ENCODE results near the gene TAMALIN. TPM values are rescaled to one million over a fixed set of nuclear protein-coding genes. Genes with fewer than 3 reads are reported as not detected.

The TAMALIN gene
- total RNA-seq, 2 experiments from 2014 or later, result 1.8 to 2.2 TPM

GRCh38 chr12:52036587-52037171, 29.9 kb downstream of the TAMALIN start:
- ATAC-seq (peak; percentile 56), DNase-seq (peak; percentile 82)
- Mint-ChIP-seq H3K27ac (no peak overlapping the region), H3K9me3 (ENCODE audit: low read depth) (no peaks in the 10 kb centered on the region), H3K27me3 (peaks cover 20% of the 10 kb centered on the region), H3K4me1 (peaks cover 31% of the 10 kb centered on the region), H3K4me3 (peak overlapping the region; percentile 55), H3K36me3 (no peaks in the 10 kb centered on the region)
- CTCF ChIA-PET, result interaction anchor here (0.8 to 11.9 kb wide), 5 partner anchors 13 to 48 kb away, joined by 3 to 182 read pairs (median 3); partner anchors contain the start of genes ATG101 and NR4A1

GRCh38 chr12:52037248-52037861, 30.6 kb downstream of the TAMALIN start:
- Mint-ChIP-seq H3K27me3 (peaks cover 20% of the 10 kb centered on the region), H3K4me1 (peaks cover 37% of the 10 kb centered on the region), H3K9me3 (ENCODE audit: low read depth) (no peaks in the 10 kb centered on the region), H3K36me3 (no peaks in the 10 kb centered on the region), H3K27ac (no peak overlapping the region), H3K4me3 (peak overlapping the region; percentile 42)
- CTCF ChIA-PET, result interaction anchor here (0.8 to 11.9 kb wide), 6 partner anchors 13 to 47 kb away, joined by 3 to 182 read pairs (median 4); partner anchors contain the start of genes ATG101 and NR4A1
- ATAC-seq (no peak), DNase-seq (no peak)

- no peaks in the 10 kb centered on the region for H3K36me3 Mint-ChIP-seq
- peaks cover 33% of the 10 kb centered on the region for H3K4me1 Mint-ChIP-seq
- no peak overlapping the region for H3K27ac Mint-ChIP-seq
- CTCF ChIA-PET, result interaction anchor here (0.9 to 11.9 kb wide), 6 partner anchors 13 to 46 kb away, joined by 3 to 182 read pairs (median 6); partner anchors contain the start of genes ATG101 and NR4A1
- DNase-seq, result no peak
- ATAC-seq, result no peak
- H3K9me3 Mint-ChIP-seq (ENCODE audit: low read depth), result no peaks in the 10 kb centered on the region
- H3K4me3 Mint-ChIP-seq, result peak overlapping the region; percentile 59
- H3K27me3 Mint-ChIP-seq, result peaks cover 20% of the 10 kb centered on the region
Measured at GRCh38 chr12:52038447-52038846, 31.7 kb downstream of the TAMALIN start.

- H3K9me3 Mint-ChIP-seq (ENCODE audit: low read depth), result no peaks in the 10 kb centered on the region
- ATAC-seq (no peak), DNase-seq (no peak)
- peaks cover 32% of the 10 kb centered on the region for H3K4me1 Mint-ChIP-seq
- peaks cover 8% of the 10 kb centered on the region for H3K27me3 Mint-ChIP-seq
- CTCF ChIA-PET, result interaction anchor here (1.4 to 11.9 kb wide), 3 partner anchors 10 to 42 kb away, joined by 3 to 182 read pairs (median 4); partner anchors contain the start of gene NR4A1
- no peak overlapping the region for H3K27ac Mint-ChIP-seq
- H3K36me3 Mint-ChIP-seq, result no peaks in the 10 kb centered on the region
- H3K4me3 Mint-ChIP-seq, result no peak overlapping the region
Measured at GRCh38 chr12:52041035-52041434, 34.3 kb downstream of the TAMALIN start.

- peak overlapping the region; percentile 45 for H3K27ac Mint-ChIP-seq
- H3K27me3 Mint-ChIP-seq, result peaks cover 4% of the 10 kb centered on the region
- H3K4me1 Mint-ChIP-seq, result peaks cover 33% of the 10 kb centered on the region
- DNase-seq (peak; percentile 67), ATAC-seq (peak; percentile 18)
- no peaks in the 10 kb centered on the region for H3K9me3 Mint-ChIP-seq (ENCODE audit: low read depth)
- H3K4me3 Mint-ChIP-seq, result no peak overlapping the region
- CTCF ChIA-PET, result interaction anchor here (1.4 to 11.9 kb wide), 3 partner anchors 9 to 41 kb away, joined by 3 to 182 read pairs (median 4); partner anchors contain the start of gene NR4A1
- H3K36me3 Mint-ChIP-seq, result no peaks in the 10 kb centered on the region
Measured at GRCh38 chr12:52041695-52042123, 35.0 kb downstream of the TAMALIN start.

GRCh38 chr12:52042706-52043385, 36.1 kb downstream of the TAMALIN start:
- Mint-ChIP-seq H3K27me3 (peaks cover 4% of the 10 kb centered on the region), H3K4me3 (no peak overlapping the region), H3K4me1 (peaks cover 33% of the 10 kb centered on the region), H3K27ac (no peak overlapping the region), H3K9me3 (ENCODE audit: low read depth) (no peaks in the 10 kb centered on the region), H3K36me3 (no peaks in the 10 kb centered on the region)
- no peak for DNase-seq
- ATAC-seq, result no peak
- CTCF ChIA-PET, result interaction anchor here (7.2 kb wide), 1 partner anchor 19 kb away, joined by 80 read pairs; no protein-coding TSS in a partner anchor

GRCh38 chr12:52043386-52044212, 36.9 kb downstream of the TAMALIN start:
- Mint-ChIP-seq H3K36me3 (no peaks in the 10 kb centered on the region), H3K4me1 (peaks cover 28% of the 10 kb centered on the region), H3K9me3 (ENCODE audit: low read depth) (no peaks in the 10 kb centered on the region), H3K4me3 (no peak overlapping the region), H3K27me3 (no peaks in the 10 kb centered on the region), H3K27ac (no peak overlapping the region)
- CTCF ChIA-PET, result interaction anchor here (0.6 to 7.2 kb wide), 3 partner anchors 18 to 25 kb away, joined by 3 to 80 read pairs (median 4); no protein-coding TSS in a partner anchor
- ATAC-seq, result no peak
- DNase-seq, result no peak

- no peak overlapping the region for H3K4me3 Mint-ChIP-seq
- H3K27ac Mint-ChIP-seq, result no peak overlapping the region
- CTCF ChIA-PET, result interaction anchor here (0.6 to 7.2 kb wide), 2 partner anchors 20 to 24 kb away, joined by 4 to 80 read pairs; no protein-coding TSS in a partner anchor
- ATAC-seq, result no peak
- no peak for DNase-seq
- H3K4me1 Mint-ChIP-seq, result peaks cover 31% of the 10 kb centered on the region
- H3K36me3 Mint-ChIP-seq, result peaks cover 2% of the 10 kb centered on the region
- no peaks in the 10 kb centered on the region for H3K9me3 Mint-ChIP-seq (ENCODE audit: low read depth)
- peaks cover 3% of the 10 kb centered on the region for H3K27me3 Mint-ChIP-seq
Measured at GRCh38 chr12:52044292-52044983, 37.7 kb downstream of the TAMALIN start.

GRCh38 chr12:52045794-52046199, 39.1 kb downstream of the TAMALIN start:
- Mint-ChIP-seq H3K9me3 (ENCODE audit: low read depth) (no peaks in the 10 kb centered on the region), H3K4me1 (peaks cover 42% of the 10 kb centered on the region), H3K4me3 (no peak overlapping the region), H3K36me3 (peaks cover 2% of the 10 kb centered on the region), H3K27me3 (peaks cover 6% of the 10 kb centered on the region), H3K27ac (peak overlapping the region; percentile 14)
- no peak for DNase-seq
- no peak for ATAC-seq
- CTCF ChIA-PET, result interaction anchor here (0.6 to 7.2 kb wide), 2 partner anchors 21 to 22 kb away, joined by 3 to 80 read pairs; no protein-coding TSS in a partner anchor

GRCh38 chr12:52046859-52047258, 40.1 kb downstream of the TAMALIN start:
- Mint-ChIP-seq H3K4me3 (no peak overlapping the region), H3K27me3 (peaks cover 6% of the 10 kb centered on the region), H3K36me3 (peaks cover 2% of the 10 kb centered on the region), H3K4me1 (peaks cover 45% of the 10 kb centered on the region), H3K9me3 (ENCODE audit: low read depth) (no peaks in the 10 kb centered on the region), H3K27ac (no peak overlapping the region)
- no peak for ATAC-seq
- DNase-seq, result no peak
- CTCF ChIA-PET, result interaction anchor here (1.6 to 7.2 kb wide), 4 partner anchors 14 to 23 kb away, joined by 3 to 80 read pairs (median 9); partner anchors contain the start of gene ATG101

GRCh38 chr12:52049286-52049685, 42.5 kb downstream of the TAMALIN start:
- peaks cover 46% of the 10 kb centered on the region for H3K4me1 Mint-ChIP-seq
- ATAC-seq, result no peak
- DNase-seq, result no peak
- H3K9me3 Mint-ChIP-seq (ENCODE audit: low read depth), result no peaks in the 10 kb centered on the region
- CTCF ChIA-PET, result interaction anchor here (0.7 to 7.2 kb wide), 4 partner anchors 17 to 71 kb away, joined by 3 to 80 read pairs (median 8); no protein-coding TSS in a partner anchor
- peaks cover 2% of the 10 kb centered on the region for H3K36me3 Mint-ChIP-seq
- peak overlapping the region; percentile 42 for H3K27ac Mint-ChIP-seq
- peaks cover 6% of the 10 kb centered on the region for H3K27me3 Mint-ChIP-seq
- peak overlapping the region; percentile 51 for H3K4me3 Mint-ChIP-seq

GRCh38 chr12:52049688-52050087, 42.9 kb downstream of the TAMALIN start:
- DNase-seq (no peak), ATAC-seq (no peak)
- H3K36me3 Mint-ChIP-seq, result peaks cover 2% of the 10 kb centered on the region
- peak overlapping the region; percentile 25 for H3K27ac Mint-ChIP-seq
- no peaks in the 10 kb centered on the region for H3K9me3 Mint-ChIP-seq (ENCODE audit: low read depth)
- H3K4me1 Mint-ChIP-seq, result peaks cover 46% of the 10 kb centered on the region
- H3K27me3 Mint-ChIP-seq, result peaks cover 6% of the 10 kb centered on the region
- H3K4me3 Mint-ChIP-seq, result peak overlapping the region; percentile 51
- CTCF ChIA-PET, result interaction anchor here (2.8 to 6.6 kb wide), 2 partner anchors 19 to 24 kb away, joined by 29 to 56 read pairs; partner anchors contain the start of gene ATG101
